ENCODE results near the gene RNF19B.

The RNF19B gene

GRCh38 chr1:32927441-32927840 lies 37.2 kb downstream of the RNF19B start:
- DNase-seq (ENCODE audit: low spot score) = no peak
- no peak for TF ChIP-seq CTCF (IDR thresholded peaks at IDR 0.05; ENCODE audit: extremely low read depth, insufficient read depth, missing control alignments)
- in situ Hi-C loops (cut with MboI; ENCODE audit: low pct_unique_long_range_greater_than_20kb, low sequenced_read_pairs, unreplicated experiment) = no loop called here

GRCh38 chr1:32926562-32926961 lies 38.0 kb downstream of the RNF19B start:
- DNase-seq (ENCODE audit: low spot score) = no peak
- in situ Hi-C loops (cut with MboI; ENCODE audit: low pct_unique_long_range_greater_than_20kb, low sequenced_read_pairs, unreplicated experiment) = no loop called here
- TF ChIP-seq CTCF (IDR thresholded peaks at IDR 0.05; ENCODE audit: extremely low read depth, insufficient read depth, missing control alignments) = no peak

GRCh38 chr1:32925403-32926162 lies 39.0 kb downstream of the RNF19B start:
- TF ChIP-seq CTCF (IDR thresholded peaks at IDR 0.05; ENCODE audit: extremely low read depth, insufficient read depth, missing control alignments) = peak; percentile 28
- DNase-seq (ENCODE audit: low spot score) = no peak
- in situ Hi-C loops (cut with MboI; ENCODE audit: low pct_unique_long_range_greater_than_20kb, low sequenced_read_pairs, unreplicated experiment) = no loop called here

GRCh38 chr1:32924881-32925344 lies 39.7 kb downstream of the RNF19B start:
- no peak for TF ChIP-seq CTCF (IDR thresholded peaks at IDR 0.05; ENCODE audit: extremely low read depth, insufficient read depth, missing control alignments)
- in situ Hi-C loops (cut with MboI; ENCODE audit: low pct_unique_long_range_greater_than_20kb, low sequenced_read_pairs, unreplicated experiment) = no loop called here
- no peak for DNase-seq (ENCODE audit: low spot score)

- DNase-seq (ENCODE audit: low spot score) = no peak
- no peak for TF ChIP-seq CTCF (IDR thresholded peaks at IDR 0.05; ENCODE audit: extremely low read depth, insufficient read depth, missing control alignments)
- in situ Hi-C loops (cut with MboI; ENCODE audit: low pct_unique_long_range_greater_than_20kb, low sequenced_read_pairs, unreplicated experiment) = no loop called here
Measured at GRCh38 chr1:32920833-32921232, 43.8 kb downstream of the RNF19B start.

GRCh38 chr1:32919811-32920733 lies 44.5 kb downstream of the RNF19B start:
- DNase-seq (ENCODE audit: low spot score) = no peak
- in situ Hi-C loops (cut with MboI; ENCODE audit: low pct_unique_long_range_greater_than_20kb, low sequenced_read_pairs, unreplicated experiment) = no loop called here
- TF ChIP-seq CTCF (IDR thresholded peaks at IDR 0.05; ENCODE audit: extremely low read depth, insufficient read depth, missing control alignments) = no peak
